Measurements from ENCODE around the gene TOGARAM2.

Gene TOGARAM2

GRCh38 chr2:28979041-28979440 is 2.1 kb upstream of the TOGARAM2 start:
- POLR2A ChIA-PET: no interaction called here
- no peak for TF ChIP-seq CTCF (IDR thresholded peaks at IDR 0.05; ENCODE audit: control extremely low read depth, extremely low read depth, low read depth, missing control alignments)
- no peak for DNase-seq (ENCODE audit: extremely low spot score)
- CTCF ChIA-PET: interaction anchor here (1.3 to 1.6 kb wide), 2 partner anchors 13 to 25 kb away, joined by 3 to 4 read pairs; no protein-coding TSS in a partner anchor

- POLR2A ChIA-PET: no interaction called here
- no peak for TF ChIP-seq CTCF (IDR thresholded peaks at IDR 0.05; ENCODE audit: control extremely low read depth, extremely low read depth, low read depth, missing control alignments)
- DNase-seq (ENCODE audit: extremely low spot score): no peak
- CTCF ChIA-PET: interaction anchor here (1.3 to 1.6 kb wide), 2 partner anchors 14 to 24 kb away, joined by 3 to 4 read pairs; no protein-coding TSS in a partner anchor
Measured at GRCh38 chr2:28979576-28980366, 1.3 kb upstream of the TOGARAM2 start.

- DNase-seq (ENCODE audit: extremely low spot score): no peak
- ChIA-PET CTCF (interaction anchor here (1.2 kb wide), 1 partner anchor 14 kb away, joined by 4 read pairs; no protein-coding TSS in a partner anchor), POLR2A (no interaction called here)
- no peak for TF ChIP-seq CTCF (IDR thresholded peaks at IDR 0.05; ENCODE audit: control extremely low read depth, extremely low read depth, low read depth, missing control alignments)
Measured at GRCh38 chr2:28980368-28981015, 606 bp upstream of the TOGARAM2 start.

GRCh38 chr2:28981620-28982376 is 700 bp downstream of the TOGARAM2 start:
- POLR2A ChIA-PET: no interaction called here
- TF ChIP-seq CTCF (IDR thresholded peaks at IDR 0.05; ENCODE audit: control extremely low read depth, extremely low read depth, low read depth, missing control alignments): no peak
- DNase-seq (ENCODE audit: extremely low spot score): no peak
- CTCF ChIA-PET: interaction anchor here (1.0 to 1.2 kb wide), 2 partner anchors 16 to 34 kb away, joined by 3 to 4 read pairs; no protein-coding TSS in a partner anchor

- POLR2A ChIA-PET: no interaction called here
- no peak for TF ChIP-seq CTCF (IDR thresholded peaks at IDR 0.05; ENCODE audit: control extremely low read depth, extremely low read depth, low read depth, missing control alignments)
- no peak for DNase-seq (ENCODE audit: extremely low spot score)
- CTCF ChIA-PET: interaction anchor here (1.0 kb wide), 1 partner anchor 34 kb away, joined by 3 read pairs; no protein-coding TSS in a partner anchor
Measured at GRCh38 chr2:28982381-28982950, 1.4 kb downstream of the TOGARAM2 start.

GRCh38 chr2:28986429-28986828 is 5.3 kb downstream of the TOGARAM2 start:
- no peak for DNase-seq (ENCODE audit: extremely low spot score)
- CTCF ChIA-PET: interaction anchor here (1.7 kb wide), 1 partner anchor 10 kb away, joined by 7 read pairs; no protein-coding TSS in a partner anchor
- TF ChIP-seq CTCF (IDR thresholded peaks at IDR 0.05; ENCODE audit: control extremely low read depth, extremely low read depth, low read depth, missing control alignments): no peak
- POLR2A ChIA-PET: no interaction called here
